Hepatocyte (in vitro differentiated cells): ENCODE data around the gene APOBEC3C. TPM values are rescaled to one million over a fixed set of nuclear protein-coding genes. Genes with fewer than 3 reads are reported as not detected.
"Not testable (repeated sequence)": the region's sequence is repeated elsewhere in the genome, so short reads cannot be mapped to it uniquely, and the experiment has no call there.

Source experiments
- DNase-seq: peaks from one replicate; pipeline ENCODE4 v3.0.0-alpha.2; 2016; ENCODE audit warnings: low spot score
- H2AFZ ChIP-seq: fragments of 200-600 bp; sonication (generic); 2 replicates; pipeline ENCODE4 v1.6.0; 2016; ENCODE audit warnings: antibody characterized with exemption, mild to moderate bottlenecking
- H3K27ac ChIP-seq: fragments of 200-600 bp; sonication (generic); 2 replicates; pipeline ENCODE4 v1.5.1; 2016; ENCODE audit warnings: mild to moderate bottlenecking
- H3K27me3 ChIP-seq: fragments of 200-600 bp; sonication (generic); 2 replicates; pipeline ENCODE4 v1.6.1; 2016
- H3K36me3 ChIP-seq: fragments of 200-600 bp; sonication (generic); replicated peaks from 2 replicates; pipeline ENCODE4 v1.5.1; 2016; ENCODE audit warnings: low read depth; ENCODE audit not compliant: insufficient read depth
- H3K4me1 ChIP-seq: fragments of 200-600 bp; sonication (generic); 2 replicates; pipeline ENCODE4 v1.5.1; 2016; ENCODE audit warnings: mild to moderate bottlenecking, moderate library complexity; ENCODE audit not compliant: insufficient read depth
- H3K4me2 ChIP-seq: fragments of 200-600 bp; sonication (generic); 2 replicates; pipeline ENCODE4 v1.6.0; 2016
- H3K4me3 ChIP-seq: fragments of 200-600 bp; sonication (generic); 2 replicates; pipeline ENCODE4 v1.5.1; 2016; ENCODE audit warnings: mild to moderate bottlenecking
- H3K79me2 ChIP-seq: fragments of 200-600 bp; sonication (generic); 2 replicates; pipeline ENCODE4 v1.6.0; 2017; ENCODE audit warnings: mild to moderate bottlenecking
- H3K9me2 ChIP-seq: fragments of 200-600 bp; sonication (generic); replicated peaks from 2 replicates; pipeline ENCODE4 v1.6.0; 2017; ENCODE audit warnings: mild to moderate bottlenecking; ENCODE audit not compliant: insufficient read depth
- H3K9me3 ChIP-seq: fragments of 200-600 bp; sonication (generic); 2 replicates; pipeline ENCODE4 v1.5.1; 2016; ENCODE audit warnings: low read depth, mild to moderate bottlenecking
- H4K20me1 ChIP-seq: fragments of 200-600 bp; sonication (generic); 2 replicates; pipeline ENCODE4 v1.6.0; 2016; ENCODE audit warnings: mild to moderate bottlenecking; ENCODE audit not compliant: insufficient read depth, poor library complexity, severe bottlenecking
- EZH2 ChIP-seq: fragments of 200-600 bp; sonication (generic); IDR thresholded peaks from 2 replicates; pipeline ENCODE4 v1.6.1; 2016; ENCODE audit warnings: antibody characterized with exemption, mild to moderate bottlenecking, borderline replicate concordance
- EZH2phosphoT487 ChIP-seq: fragments of 200-600 bp; sonication (generic); IDR thresholded peaks from one replicate; pipeline ENCODE4 v1.6.1; 2018; ENCODE audit warnings: antibody characterized with exemption, mild to moderate bottlenecking, low read depth, moderate library complexity; ENCODE audit not compliant: unreplicated experiment, severe bottlenecking
- WGBS: methylation state at CpG from one replicate; pipeline ENCODE4 v1.1.6; 2016; ENCODE audit warnings: low lambda C conversion rate; ENCODE audit errors: missing lambda C conversion rate; 5-methylcytosine and 5-hydroxymethylcytosine counted together
- polyA plus RNA-seq: library from polyadenylated mRNA; unstranded; fragments of >200 nt; fragmentation: Nextera tagmentation; extraction: Ambion mirVana; gene quantifications from 2 replicates; pipeline ENCODE4 v1.2.1, GENCODE V29; 2016
- total RNA-seq: library from RNA; depleted of rRNA; stranded (reverse); fragments of >200 nt; gene quantifications from 2 replicates; pipeline ENCODE4 v1.2.3, GENCODE V29; 2014
- TF ChIP-seq, protein P1 (sequence below): fragments of 200-600 bp; sonication (generic); IDR thresholded peaks from 2 replicates; pipeline ENCODE4 v1.5.1; 2016; ENCODE audit warnings: antibody characterized with exemption, mild to moderate bottlenecking; ENCODE audit not compliant: poor library complexity

The APOBEC3C gene
- total and polyA plus RNA-seq, 2 experiments from 2014 or later: 8.0 to 36.8 TPM

DNA sequence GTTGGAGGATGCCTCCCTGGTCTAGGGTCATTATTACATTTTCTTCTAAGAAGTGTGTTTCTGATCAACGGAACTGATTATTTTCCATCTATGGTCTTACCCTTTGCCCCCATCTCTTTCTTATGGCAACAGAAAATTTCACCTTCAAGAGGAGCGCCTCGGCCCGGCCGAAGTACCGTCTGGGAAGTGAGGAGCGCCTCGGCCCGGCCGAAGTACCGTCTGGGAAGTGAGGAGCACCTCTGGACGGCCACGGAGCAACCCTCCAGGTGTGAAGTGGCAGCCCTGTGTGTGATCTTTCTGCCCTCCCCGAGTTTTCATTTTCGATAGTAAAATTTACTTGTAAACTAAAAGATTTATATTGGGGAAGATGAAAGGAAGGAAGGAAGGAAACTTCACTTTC, 3.1 kb upstream of the APOBEC3C start:
- no peak for DNase-seq
- Histone ChIP-seq H3K9me2 (no peaks in the 10 kb centered on the region), H3K9me3 (no peaks in the 10 kb centered on the region), H2AFZ (no peak overlapping the region), H3K27me3 (no peaks in the 10 kb centered on the region), H3K4me2 (no peak overlapping the region), H3K79me2 (peaks cover 11% of the 10 kb centered on the region), H3K36me3 (no peaks in the 10 kb centered on the region), H4K20me1 (no peaks in the 10 kb centered on the region), H3K4me3 (no peak overlapping the region), H3K27ac (no peak overlapping the region), H3K4me1 (peaks cover 24% of the 10 kb centered on the region)
- WGBS: 76% methylated on average over 15 of the region's 15 CpGs
- TF ChIP-seq EZH2 (no peak), EZH2phosphoT487 (no peak)
- TF ChIP-seq, protein P1, sequence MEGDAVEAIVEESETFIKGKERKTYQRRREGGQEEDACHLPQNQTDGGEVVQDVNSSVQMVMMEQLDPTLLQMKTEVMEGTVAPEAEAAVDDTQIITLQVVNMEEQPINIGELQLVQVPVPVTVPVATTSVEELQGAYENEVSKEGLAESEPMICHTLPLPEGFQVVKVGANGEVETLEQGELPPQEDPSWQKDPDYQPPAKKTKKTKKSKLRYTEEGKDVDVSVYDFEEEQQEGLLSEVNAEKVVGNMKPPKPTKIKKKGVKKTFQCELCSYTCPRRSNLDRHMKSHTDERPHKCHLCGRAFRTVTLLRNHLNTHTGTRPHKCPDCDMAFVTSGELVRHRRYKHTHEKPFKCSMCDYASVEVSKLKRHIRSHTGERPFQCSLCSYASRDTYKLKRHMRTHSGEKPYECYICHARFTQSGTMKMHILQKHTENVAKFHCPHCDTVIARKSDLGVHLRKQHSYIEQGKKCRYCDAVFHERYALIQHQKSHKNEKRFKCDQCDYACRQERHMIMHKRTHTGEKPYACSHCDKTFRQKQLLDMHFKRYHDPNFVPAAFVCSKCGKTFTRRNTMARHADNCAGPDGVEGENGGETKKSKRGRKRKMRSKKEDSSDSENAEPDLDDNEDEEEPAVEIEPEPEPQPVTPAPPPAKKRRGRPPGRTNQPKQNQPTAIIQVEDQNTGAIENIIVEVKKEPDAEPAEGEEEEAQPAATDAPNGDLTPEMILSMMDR: no peak

DNA sequence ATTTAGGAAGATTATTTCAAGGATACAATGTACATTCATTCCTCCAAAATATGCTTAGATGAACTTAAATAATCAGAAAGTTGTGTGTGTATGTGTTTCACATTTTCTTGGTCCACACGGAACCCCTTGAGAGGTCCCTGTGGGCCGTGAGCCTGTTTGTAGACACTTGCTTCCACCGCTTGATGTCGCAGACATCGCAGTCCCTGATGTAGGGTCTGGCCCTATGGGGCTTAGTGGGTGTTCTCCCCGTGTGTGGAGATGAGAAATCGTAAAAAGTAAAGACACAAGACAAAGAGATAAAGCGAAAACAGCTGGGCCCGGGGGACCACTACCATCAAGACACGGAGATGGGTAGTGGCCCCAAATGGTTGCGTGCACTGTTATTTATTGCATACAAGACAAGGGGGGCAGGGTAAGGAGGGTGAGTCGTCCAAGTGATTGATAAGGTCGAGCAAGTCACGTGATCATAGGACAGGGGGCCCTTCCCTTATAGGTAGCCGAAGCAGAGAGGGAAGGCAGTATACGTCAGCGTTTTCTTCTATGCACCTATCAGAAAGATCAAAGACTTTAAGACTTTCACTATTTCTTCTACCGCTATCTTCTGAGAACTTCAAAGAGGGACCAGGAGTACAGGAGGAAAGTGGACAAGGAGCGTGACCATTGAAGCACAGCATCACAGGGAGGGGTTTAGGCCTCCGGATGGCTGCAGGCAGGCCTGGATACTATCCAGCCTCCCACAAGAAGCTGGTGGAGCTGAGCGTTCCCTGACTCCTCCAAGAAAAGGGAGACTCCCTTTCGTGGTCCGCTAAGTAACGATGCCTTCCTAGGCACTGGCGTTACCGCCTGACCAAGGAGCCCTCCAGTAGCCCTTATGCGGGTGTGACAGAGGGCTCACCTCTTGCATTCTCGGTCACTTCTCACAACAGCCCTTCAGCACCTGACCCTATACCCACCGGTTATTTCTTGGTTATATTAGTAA, 1.2 kb upstream of the APOBEC3C start:
- Histone ChIP-seq H2AFZ (no peak overlapping the region), H3K4me2 (no peak overlapping the region), H3K27me3 (no peaks in the 10 kb centered on the region), H3K4me1 (peaks cover 24% of the 10 kb centered on the region), H3K4me3 (no peak overlapping the region), H3K79me2 (peaks cover 14% of the 10 kb centered on the region), H3K9me2 (no peaks in the 10 kb centered on the region), H4K20me1 (no peaks in the 10 kb centered on the region), H3K9me3 (no peaks in the 10 kb centered on the region), H3K36me3 (no peaks in the 10 kb centered on the region), H3K27ac (no peak overlapping the region)
- DNase-seq: no peak
- WGBS: 77% methylated on average over 29 of the region's 29 CpGs
- TF ChIP-seq, protein P1: no peak
- TF ChIP-seq EZH2phosphoT487 (no peak), EZH2 (no peak)

DNA sequence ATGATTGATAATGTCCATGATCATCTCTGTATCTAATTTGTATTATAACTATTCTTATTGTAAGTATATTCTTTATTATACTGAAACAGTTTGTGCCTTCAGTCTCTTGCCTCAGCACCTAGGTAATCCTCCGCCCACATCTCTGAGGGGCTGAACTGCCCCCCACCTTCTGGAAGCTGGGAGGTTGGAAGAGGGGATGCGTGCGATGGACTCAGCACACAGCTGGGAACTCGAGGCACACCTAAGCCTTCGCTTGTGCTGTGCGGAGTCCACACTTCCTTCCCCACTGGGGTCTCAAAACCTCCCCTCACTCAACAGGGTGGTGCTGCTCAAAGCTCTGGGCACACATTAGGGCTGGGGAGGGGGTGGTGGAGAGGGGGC, 506 bp upstream of the APOBEC3C start:
- H3K36me3 ChIP-seq, H3K4me3 ChIP-seq, H3K27me3 ChIP-seq, DNase-seq, H3K9me2 ChIP-seq, H3K9me3 ChIP-seq, H4K20me1 ChIP-seq: not testable (repeated sequence)
- peak overlapping the region; percentile 91 for H2AFZ ChIP-seq
- H3K4me1 ChIP-seq: peaks cover 24% of the 10 kb centered on the region
- H3K79me2 ChIP-seq: peaks cover 14% of the 10 kb centered on the region
- H3K4me2 ChIP-seq: peak overlapping the region; percentile 95
- H3K27ac ChIP-seq: peak overlapping the region; percentile 96
- 79% methylated on average over 5 of the region's 6 CpGs for WGBS

DNA sequence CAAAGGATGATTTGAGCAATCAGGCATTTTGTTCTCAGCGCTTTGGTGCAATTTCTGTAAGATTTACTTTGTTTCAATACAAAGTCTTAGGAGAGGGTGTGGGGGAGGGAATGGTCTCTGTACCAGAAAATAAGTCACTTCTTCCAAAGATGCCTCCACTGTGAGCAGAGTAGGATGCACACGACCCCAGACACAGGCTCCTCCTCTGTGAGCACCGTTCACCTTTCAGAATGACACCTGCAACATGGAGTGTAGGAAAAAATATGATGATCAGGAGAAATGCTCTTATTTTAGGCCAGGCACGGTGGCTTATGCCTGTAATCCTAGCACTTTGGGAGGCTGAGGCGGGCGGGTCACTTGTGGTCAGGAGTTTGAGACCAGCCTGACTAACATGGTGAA, 665 bp downstream of the APOBEC3C start:
- peak overlapping the region; percentile 96 for H3K27ac ChIP-seq
- H2AFZ ChIP-seq: peak overlapping the region; percentile 91
- H3K9me2 ChIP-seq, H3K27me3 ChIP-seq, H4K20me1 ChIP-seq, H3K36me3 ChIP-seq, H3K9me3 ChIP-seq, DNase-seq: not testable (repeated sequence)
- peaks cover 24% of the 10 kb centered on the region for H3K4me1 ChIP-seq
- H3K4me3 ChIP-seq: peak overlapping the region; percentile 77
- WGBS: 52% methylated on average over 6 of the region's 6 CpGs
- peaks cover 14% of the 10 kb centered on the region for H3K79me2 ChIP-seq
- H3K4me2 ChIP-seq: peak overlapping the region; percentile 95
